ENCODE results near the gene MYL7. TPM values are rescaled to one million over a fixed set of nuclear protein-coding genes. Genes with fewer than 3 reads are reported as not detected.
A peak's percentile ranks its signal among the peaks of the same experiment; 100 is the strongest.

Gene MYL7
- total RNA-seq, 2 experiments from 2014 or later, result not detected

DNA sequence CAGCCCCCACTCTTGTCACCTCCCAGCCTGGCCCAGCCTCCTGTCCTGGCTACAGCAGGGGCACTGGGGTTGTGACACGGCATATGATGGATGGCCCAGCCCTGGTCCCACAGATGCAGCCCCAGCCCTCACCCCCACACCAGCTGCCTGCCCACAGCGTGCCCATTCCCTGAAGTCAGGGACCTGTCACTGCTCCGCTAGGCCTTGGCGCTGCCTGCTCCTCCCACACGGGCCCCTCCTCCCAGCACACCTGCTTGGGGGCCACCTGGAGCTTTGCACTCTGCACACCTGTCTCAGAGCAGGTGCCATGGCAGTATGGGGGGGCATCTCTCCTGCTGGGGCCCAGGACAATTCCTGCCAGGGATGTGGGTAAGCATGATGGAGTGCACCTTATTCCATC, 44.6 kb upstream of the MYL7 start:
- intact Hi-C loops (cut with DNase I, micrococcal nuclease), result no loop called here
- POLR2A ChIA-PET, result no interaction called here
- ATAC-seq (ENCODE audit: poor library complexity), result no peak

DNA sequence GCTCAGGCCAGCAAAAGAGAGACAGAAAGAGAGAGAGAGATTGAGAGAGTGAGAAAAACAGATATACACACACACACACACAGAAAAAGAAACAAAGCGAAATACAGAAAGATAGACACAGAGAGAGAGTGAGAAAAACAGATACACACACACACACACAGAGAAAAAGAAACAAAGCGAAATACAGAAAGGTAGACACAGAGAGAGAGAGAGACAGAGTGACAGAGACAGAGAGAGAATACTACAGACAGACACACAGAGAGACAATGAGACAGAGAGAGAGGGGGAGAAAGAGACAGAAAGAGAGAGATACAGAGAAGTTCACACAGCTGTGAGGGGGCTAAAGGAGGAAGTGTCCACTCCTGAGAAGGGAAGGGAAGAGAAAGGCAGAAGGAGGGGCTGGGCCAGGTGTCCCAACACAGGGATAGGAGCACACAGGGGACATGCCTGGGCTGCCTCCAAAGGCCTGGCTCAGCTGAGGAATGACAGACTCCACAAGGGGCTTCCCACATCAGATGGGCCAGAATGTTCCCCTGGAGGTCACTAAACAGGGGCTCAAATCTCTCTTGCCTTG, 43.8 kb upstream of the MYL7 start:
- Histone ChIP-seq H3K9me3 (ENCODE audit: control insufficient read depth in 1 of 2, insufficient read depth in 1 of 2, low read length in 2 of 2) (peaks cover 0 to 4% of the 10 kb centered on the region in 2 experiments), H3K36me3 (ENCODE audit: insufficient read depth, low read length) (no peaks in the 10 kb centered on the region), H3K4me1 (ENCODE audit: insufficient read depth, low read length) (no peaks in the 10 kb centered on the region), H3K27me3 (ENCODE audit: control insufficient read depth in 1 of 2, insufficient read depth in 2 of 2, low read length in 2 of 2) (no peaks in the 10 kb centered on the region), H3K27ac (ENCODE audit: low read depth in 1 of 2, low read length in 2 of 2) (no peak overlapping the region), H3K4me3 (ENCODE audit: low read length) (no peak overlapping the region)
- ChIA-PET CTCF (no interaction called here), POLR2A (no interaction called here)
- Mint-ChIP-seq H3K9me3 (peaks cover 2% of the 10 kb centered on the region), H3K4me3 (no peak overlapping the region), H3K27me3 (no peaks in the 10 kb centered on the region), H3K36me3 (ENCODE audit: low read depth) (no peaks in the 10 kb centered on the region), H3K27ac (no peak overlapping the region), H3K4me1 (ENCODE audit: low read depth) (no peaks in the 10 kb centered on the region)
- TF ChIP-seq, protein P1, sequence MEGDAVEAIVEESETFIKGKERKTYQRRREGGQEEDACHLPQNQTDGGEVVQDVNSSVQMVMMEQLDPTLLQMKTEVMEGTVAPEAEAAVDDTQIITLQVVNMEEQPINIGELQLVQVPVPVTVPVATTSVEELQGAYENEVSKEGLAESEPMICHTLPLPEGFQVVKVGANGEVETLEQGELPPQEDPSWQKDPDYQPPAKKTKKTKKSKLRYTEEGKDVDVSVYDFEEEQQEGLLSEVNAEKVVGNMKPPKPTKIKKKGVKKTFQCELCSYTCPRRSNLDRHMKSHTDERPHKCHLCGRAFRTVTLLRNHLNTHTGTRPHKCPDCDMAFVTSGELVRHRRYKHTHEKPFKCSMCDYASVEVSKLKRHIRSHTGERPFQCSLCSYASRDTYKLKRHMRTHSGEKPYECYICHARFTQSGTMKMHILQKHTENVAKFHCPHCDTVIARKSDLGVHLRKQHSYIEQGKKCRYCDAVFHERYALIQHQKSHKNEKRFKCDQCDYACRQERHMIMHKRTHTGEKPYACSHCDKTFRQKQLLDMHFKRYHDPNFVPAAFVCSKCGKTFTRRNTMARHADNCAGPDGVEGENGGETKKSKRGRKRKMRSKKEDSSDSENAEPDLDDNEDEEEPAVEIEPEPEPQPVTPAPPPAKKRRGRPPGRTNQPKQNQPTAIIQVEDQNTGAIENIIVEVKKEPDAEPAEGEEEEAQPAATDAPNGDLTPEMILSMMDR (IDR thresholded peaks at IDR 0.05), result no peak
- intact Hi-C loops (cut with DNase I, micrococcal nuclease), result no loop called here
- no peak for ATAC-seq (ENCODE audit: poor library complexity)
- DNase-seq, result no peak

More for the DNA sequence above, 44.6 kb upstream of the MYL7 start:
- no peak for DNase-seq
- Histone ChIP-seq H3K27me3 (ENCODE audit: control insufficient read depth in 1 of 2, insufficient read depth in 2 of 2, low read length in 2 of 2) (no peaks in the 10 kb centered on the region), H3K27ac (ENCODE audit: low read depth in 1 of 2, low read length in 2 of 2) (no peak overlapping the region), H3K4me1 (ENCODE audit: insufficient read depth, low read length) (no peaks in the 10 kb centered on the region), H3K9me3 (ENCODE audit: control insufficient read depth in 1 of 2, insufficient read depth in 1 of 2, low read length in 2 of 2) (peaks cover 0 to 4% of the 10 kb centered on the region in 2 experiments), H3K4me3 (ENCODE audit: low read length) (no peak overlapping the region), H3K36me3 (ENCODE audit: insufficient read depth, low read length) (no peaks in the 10 kb centered on the region)
- Mint-ChIP-seq H3K4me3 (no peak overlapping the region), H3K9me3 (peaks cover 2% of the 10 kb centered on the region), H3K36me3 (ENCODE audit: low read depth) (no peaks in the 10 kb centered on the region), H3K27ac (no peak overlapping the region), H3K27me3 (no peaks in the 10 kb centered on the region), H3K4me1 (ENCODE audit: low read depth) (no peaks in the 10 kb centered on the region)
- CTCF ChIA-PET, result no interaction called here
- TF ChIP-seq, protein P1 (IDR thresholded peaks at IDR 0.05), result no peak

DNA sequence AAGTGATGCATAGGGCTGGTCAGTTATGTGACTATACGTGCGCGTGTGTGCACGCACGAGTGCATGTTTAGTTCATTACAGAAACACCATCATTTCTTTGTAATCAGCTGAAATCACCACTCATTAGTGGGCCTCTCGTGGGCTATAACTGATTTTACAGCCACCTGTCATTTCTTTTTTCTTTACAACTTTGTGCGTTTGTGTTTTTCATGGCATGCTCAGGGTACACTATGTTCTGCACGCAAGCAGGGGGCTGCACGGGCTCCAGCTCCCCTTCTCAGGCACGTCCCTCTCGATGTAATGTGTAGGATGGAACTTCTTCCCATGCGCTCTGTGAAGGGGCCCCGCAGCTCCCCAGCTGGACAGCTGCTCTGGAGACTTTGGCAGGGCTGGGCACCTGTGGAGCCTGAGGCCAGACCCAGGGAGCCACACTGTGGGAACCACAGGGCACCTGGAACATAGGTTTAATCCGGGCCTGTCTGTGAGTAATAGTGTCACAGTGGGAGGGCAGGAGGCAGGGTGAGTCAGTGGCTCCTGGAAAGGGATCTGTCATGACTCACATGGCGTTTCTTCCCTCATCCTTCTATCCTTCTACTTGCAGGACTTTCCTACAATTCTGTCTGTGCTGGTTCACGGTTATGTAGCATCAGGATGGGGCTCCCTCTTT, 43.2 kb upstream of the MYL7 start:
- H3K4me1 Mint-ChIP-seq (ENCODE audit: low read depth), result no peaks in the 10 kb centered on the region
- intact Hi-C loops (cut with DNase I, micrococcal nuclease), result no loop called here
- TF ChIP-seq, protein P1 (IDR thresholded peaks at IDR 0.05), result no peak
- H3K27ac ChIP-seq (ENCODE audit: low read depth in 1 of 2, low read length in 2 of 2), result no peak overlapping the region
- no peaks in the 10 kb centered on the region for H3K27me3 ChIP-seq (ENCODE audit: control insufficient read depth in 1 of 2, insufficient read depth in 2 of 2, low read length in 2 of 2)
- peaks cover 0 to 4% of the 10 kb centered on the region in 2 experiments for H3K9me3 ChIP-seq (ENCODE audit: control insufficient read depth in 1 of 2, insufficient read depth in 1 of 2, low read length in 2 of 2)
- ChIA-PET CTCF (no interaction called here), POLR2A (no interaction called here)
- H3K9me3 Mint-ChIP-seq, result peaks cover 2% of the 10 kb centered on the region
- no peak overlapping the region for H3K4me3 Mint-ChIP-seq
- ATAC-seq (ENCODE audit: poor library complexity), result no peak
- peak in 1 of 14 experiments; percentile 5 for DNase-seq
- H3K27ac Mint-ChIP-seq, result no peak overlapping the region
- H3K36me3 Mint-ChIP-seq (ENCODE audit: low read depth), result no peaks in the 10 kb centered on the region
- no peaks in the 10 kb centered on the region for H3K36me3 ChIP-seq (ENCODE audit: insufficient read depth, low read length)
- H3K27me3 Mint-ChIP-seq, result no peaks in the 10 kb centered on the region
- no peaks in the 10 kb centered on the region for H3K4me1 ChIP-seq (ENCODE audit: insufficient read depth, low read length)
- H3K4me3 ChIP-seq (ENCODE audit: low read length), result no peak overlapping the region

All from CD4-positive, alpha-beta T cell (primary cell).